ENCODE data around the gene TPST1. TPM values are rescaled to one million over a fixed set of nuclear protein-coding genes. Genes with fewer than 3 reads are reported as not detected.
A peak's percentile ranks its signal among the peaks of the same experiment; 100 is the strongest.
"Not testable (repeated sequence)": the region's sequence is repeated elsewhere in the genome, so short reads cannot be mapped to it uniquely, and the experiment has no call there.

The TPST1 gene
- total RNA-seq, 1 experiment from 2014 or later: 62.3 TPM

DNA sequence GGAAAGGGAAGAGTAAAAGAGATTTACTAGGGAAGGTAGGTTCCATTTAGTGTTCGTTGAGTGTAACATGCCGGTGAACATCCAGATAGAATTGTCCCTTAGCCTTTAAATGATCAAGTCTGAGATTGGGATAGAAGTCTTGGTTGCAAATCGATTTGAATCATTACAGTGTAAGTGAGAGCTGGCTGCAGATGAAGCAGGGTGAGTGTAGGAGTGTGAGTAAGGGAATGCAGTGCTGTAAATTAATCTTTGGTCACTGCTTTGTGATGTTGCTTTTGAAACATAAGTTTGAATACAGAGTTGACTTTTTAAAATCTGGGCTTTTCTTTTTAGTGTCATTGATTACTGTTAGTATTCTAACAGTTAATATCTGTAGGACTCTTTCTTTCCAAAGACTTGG lies 16.3 kb downstream of the TPST1 start:
- in situ Hi-C loops (cut with HindIII; ENCODE audit: low pct_unique_long_range_greater_than_20kb, low sequenced_read_pairs): no loop called here
- no peak for DNase-seq (ENCODE audit: low read depth, low spot score)

- DNase-seq (ENCODE audit: low read depth, low spot score): no peak
- in situ Hi-C loops (cut with HindIII; ENCODE audit: low pct_unique_long_range_greater_than_20kb, low sequenced_read_pairs): no loop called here
These were observed 22.7 kb downstream of the TPST1 start for GRCh38 chr7:66227808-66228207.

DNA sequence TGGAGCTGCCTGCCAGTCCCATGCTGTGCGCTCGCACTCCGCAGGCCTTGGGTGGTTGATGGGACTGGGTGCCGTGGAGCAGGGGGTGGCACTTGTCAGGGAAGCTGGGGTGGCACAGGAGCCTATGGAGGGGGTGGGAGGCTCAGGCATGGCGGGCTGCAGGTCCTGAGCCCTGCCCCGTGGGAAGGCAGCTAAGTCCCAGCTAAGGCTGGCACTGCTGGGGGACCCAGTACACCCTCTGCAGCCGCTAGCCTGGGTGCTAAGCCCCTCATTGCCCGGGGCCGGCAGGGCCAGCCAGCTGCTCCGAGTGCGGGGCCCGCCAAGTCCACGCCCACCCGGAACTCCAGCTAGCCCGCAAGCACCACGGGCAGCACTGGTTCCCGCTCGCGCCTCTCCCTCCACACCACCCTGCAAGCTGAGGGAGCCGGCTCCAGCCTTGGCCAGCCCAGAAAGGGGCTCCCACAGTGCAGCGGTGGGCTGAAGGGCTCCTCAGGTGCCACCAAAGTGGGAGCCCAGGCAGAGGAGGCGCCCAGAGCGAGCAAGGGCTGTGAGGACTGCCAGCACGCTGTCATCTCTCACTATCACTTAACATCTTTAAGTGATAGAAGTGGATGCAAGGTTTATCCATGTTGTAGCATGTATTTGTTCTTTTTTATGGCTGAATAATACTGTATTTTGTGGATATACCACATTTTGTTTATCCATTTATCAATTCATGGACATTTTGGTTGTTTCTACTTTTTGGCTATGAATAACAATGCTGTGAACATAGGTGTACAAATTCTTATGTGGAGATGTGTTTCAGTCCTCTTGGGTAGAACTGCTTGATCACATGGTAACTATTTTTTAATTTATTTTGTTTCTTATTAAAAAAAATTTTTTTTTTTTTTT lies 26.4 kb downstream of the TPST1 start:
- in situ Hi-C loops (cut with HindIII; ENCODE audit: low pct_unique_long_range_greater_than_20kb, low sequenced_read_pairs): not testable (repeated sequence)

GRCh38 chr7:66233638-66234037 lies 28.5 kb downstream of the TPST1 start:
- no peak for DNase-seq (ENCODE audit: low read depth, low spot score)
- in situ Hi-C loops (cut with HindIII; ENCODE audit: low pct_unique_long_range_greater_than_20kb, low sequenced_read_pairs): no loop called here

More for the DNA sequence above, 26.4 kb downstream of the TPST1 start:
- DNase-seq (ENCODE audit: low read depth, low spot score): not testable (repeated sequence)

DNA sequence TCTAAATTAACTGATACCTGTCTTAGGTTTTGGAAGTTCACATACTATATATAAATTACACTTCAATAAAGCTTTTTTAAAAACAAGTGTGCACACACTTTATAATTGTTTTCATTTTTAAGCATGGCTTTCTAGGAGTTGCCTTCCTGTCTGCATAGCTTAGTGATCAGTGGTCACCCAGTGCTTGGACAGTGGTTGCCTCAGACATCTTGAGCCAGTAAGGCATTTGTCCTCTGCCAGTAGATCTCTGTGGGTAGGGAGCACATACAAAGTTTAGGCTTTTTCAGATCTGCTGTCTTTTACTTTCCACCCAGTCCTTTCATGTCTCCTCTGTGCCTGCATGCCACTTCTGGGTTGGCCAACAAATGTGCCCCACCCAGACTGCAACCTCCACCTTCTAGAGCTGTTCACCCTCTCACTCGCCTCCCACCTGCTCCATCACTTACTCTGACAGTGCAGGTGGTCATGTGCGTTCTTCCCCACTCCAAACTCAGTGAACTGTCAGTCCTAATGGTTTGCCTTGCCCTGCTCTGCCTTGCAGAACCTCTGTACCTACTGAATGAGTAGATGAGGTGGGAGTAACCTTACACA lies 31.7 kb downstream of the TPST1 start:
- DNase-seq (ENCODE audit: low read depth, low spot score): no peak
- in situ Hi-C loops (cut with HindIII; ENCODE audit: low pct_unique_long_range_greater_than_20kb, low sequenced_read_pairs): no loop called here

- in situ Hi-C loops (cut with HindIII; ENCODE audit: low pct_unique_long_range_greater_than_20kb, low sequenced_read_pairs): no loop called here
- no peak for DNase-seq (ENCODE audit: low read depth, low spot score)
These were observed 33.0 kb downstream of the TPST1 start for GRCh38 chr7:66237906-66238772.

DNA sequence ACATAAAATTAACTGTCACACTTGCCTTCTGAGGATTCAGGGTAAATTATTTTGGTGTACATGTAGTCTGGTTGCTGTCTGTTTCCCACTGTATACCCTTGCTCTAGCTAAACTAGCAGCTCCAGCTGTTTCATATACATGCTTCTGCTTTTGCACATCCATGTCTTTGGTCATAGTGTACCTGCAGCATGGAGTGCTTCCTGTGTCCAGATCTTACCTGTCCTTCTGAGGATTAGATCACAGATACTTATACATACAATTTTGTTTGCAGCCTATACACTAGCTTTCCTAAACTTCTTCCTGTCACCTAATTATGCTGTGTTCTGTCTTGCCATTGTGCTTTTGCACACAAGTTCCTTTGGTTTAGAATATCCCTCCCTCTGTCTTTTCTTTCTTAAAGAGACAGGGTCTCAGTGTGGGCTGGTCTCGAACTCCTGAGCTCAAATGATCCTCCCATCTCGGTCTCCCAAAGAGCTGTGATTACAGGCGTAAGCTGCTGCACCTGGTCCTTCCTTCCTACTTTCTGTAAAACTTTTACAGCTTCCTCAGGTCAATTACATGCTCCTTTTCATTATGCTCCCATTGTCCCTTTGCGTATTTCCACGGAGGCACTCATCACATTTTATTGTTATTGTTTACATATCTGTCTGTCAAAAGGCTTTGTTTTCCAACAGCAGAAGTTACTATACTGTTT lies 33.8 kb downstream of the TPST1 start:
- DNase-seq (ENCODE audit: low read depth, low spot score): no peak
- in situ Hi-C loops (cut with HindIII; ENCODE audit: low pct_unique_long_range_greater_than_20kb, low sequenced_read_pairs): no loop called here

DNA sequence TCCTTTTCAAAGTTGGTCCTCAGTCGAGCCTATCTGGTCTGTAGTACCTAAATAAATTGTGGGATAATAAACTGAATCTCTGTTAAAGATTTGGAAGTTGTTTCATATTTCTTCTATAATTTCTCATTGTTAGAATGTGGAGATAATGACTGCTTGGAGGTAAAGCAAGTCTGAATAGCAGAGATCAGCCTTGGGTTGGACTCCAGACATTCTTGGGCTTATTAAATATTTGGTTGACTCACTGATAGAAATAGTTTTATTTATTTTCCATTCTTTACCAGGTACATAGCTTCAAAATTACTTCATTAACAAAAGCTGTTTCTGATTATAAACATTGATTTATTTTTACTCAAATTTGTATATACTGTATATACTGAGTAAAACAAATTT lies 34.3 kb downstream of the TPST1 start:
- in situ Hi-C loops (cut with HindIII; ENCODE audit: low pct_unique_long_range_greater_than_20kb, low sequenced_read_pairs): no loop called here

GRCh38 chr7:66245008-66245407 lies 39.9 kb downstream of the TPST1 start:
- in situ Hi-C loops (cut with HindIII; ENCODE audit: low pct_unique_long_range_greater_than_20kb, low sequenced_read_pairs): no loop called here
- DNase-seq (ENCODE audit: low read depth, low spot score): no peak

More for the DNA sequence above, 34.3 kb downstream of the TPST1 start:
- DNase-seq (ENCODE audit: low read depth, low spot score): no peak

GRCh38 chr7:66246554-66247171 lies 41.5 kb downstream of the TPST1 start:
- DNase-seq (ENCODE audit: low read depth, low spot score): no peak
- in situ Hi-C loops (cut with HindIII; ENCODE audit: low pct_unique_long_range_greater_than_20kb, low sequenced_read_pairs): no loop called here

GRCh38 chr7:66247380-66248078 lies 42.4 kb downstream of the TPST1 start:
- in situ Hi-C loops (cut with HindIII; ENCODE audit: low pct_unique_long_range_greater_than_20kb, low sequenced_read_pairs): no loop called here
- DNase-seq (ENCODE audit: low read depth, low spot score): no peak

DNA sequence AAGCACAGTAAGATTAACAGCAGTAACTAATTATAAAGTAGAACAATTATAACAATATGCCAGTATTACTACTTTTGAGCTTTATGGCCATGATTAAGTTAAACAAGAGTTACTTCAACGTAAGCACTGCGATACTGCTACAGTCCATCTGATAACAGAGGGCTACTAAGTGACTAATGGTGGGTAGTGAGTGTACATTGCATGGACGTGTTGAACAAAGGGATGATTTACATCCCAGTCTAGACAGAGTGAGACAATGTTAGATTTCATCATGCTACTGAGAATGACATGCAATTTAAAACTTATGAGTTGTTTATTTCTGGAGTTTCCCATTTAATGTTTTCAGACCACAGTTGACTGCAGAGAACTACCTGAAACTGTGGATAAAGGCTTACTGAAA lies 45.6 kb downstream of the TPST1 start:
- in situ Hi-C loops (cut with HindIII; ENCODE audit: low pct_unique_long_range_greater_than_20kb, low sequenced_read_pairs): no loop called here
- peak; percentile 61 for DNase-seq (ENCODE audit: low read depth, low spot score)

DNA sequence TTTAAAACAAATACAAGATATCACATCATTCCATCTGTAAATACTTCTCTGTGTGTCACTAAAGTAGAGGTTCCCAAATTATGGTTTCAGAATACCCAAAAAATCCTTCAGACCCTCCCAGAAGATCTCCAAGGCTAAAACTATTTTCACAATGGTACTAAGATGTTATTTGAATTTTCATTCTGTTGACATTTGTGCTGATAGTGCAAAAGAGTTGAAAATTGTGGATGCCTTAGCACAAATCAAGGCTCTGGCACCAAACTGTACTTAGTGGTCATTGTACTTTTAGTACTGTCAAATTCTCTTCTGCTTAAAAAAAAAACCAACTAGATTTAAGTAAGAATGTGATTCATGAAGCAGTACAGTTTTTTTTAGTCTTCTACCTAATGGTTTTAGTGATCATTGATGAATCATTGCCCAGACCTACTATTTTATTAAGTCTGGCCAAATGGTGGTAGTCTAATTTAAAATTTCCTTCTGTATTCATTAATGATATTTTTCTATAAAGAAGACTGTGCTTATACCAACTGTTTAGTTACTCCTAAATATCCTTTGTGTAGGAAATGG lies 50.5 kb downstream of the TPST1 start:
- no peak for DNase-seq (ENCODE audit: low read depth, low spot score)
- in situ Hi-C loops (cut with HindIII; ENCODE audit: low pct_unique_long_range_greater_than_20kb, low sequenced_read_pairs): no loop called here

GRCh38 chr7:66256281-66256680 lies 51.1 kb downstream of the TPST1 start:
- DNase-seq (ENCODE audit: low read depth, low spot score): no peak
- in situ Hi-C loops (cut with HindIII; ENCODE audit: low pct_unique_long_range_greater_than_20kb, low sequenced_read_pairs): no loop called here

- in situ Hi-C loops (cut with HindIII; ENCODE audit: low pct_unique_long_range_greater_than_20kb, low sequenced_read_pairs): no loop called here
- no peak for DNase-seq (ENCODE audit: low read depth, low spot score)
These were observed 52.3 kb downstream of the TPST1 start for GRCh38 chr7:66257481-66257880.

- DNase-seq (ENCODE audit: low read depth, low spot score): peak; percentile 64
- in situ Hi-C loops (cut with HindIII; ENCODE audit: low pct_unique_long_range_greater_than_20kb, low sequenced_read_pairs): no loop called here
These were observed 53.3 kb downstream of the TPST1 start for GRCh38 chr7:66258409-66258808.
